Measurements from ENCODE around the gene NOLC1. TPM values are rescaled to one million over a fixed set of nuclear protein-coding genes. Genes with fewer than 3 reads are reported as not detected.

The NOLC1 gene
- total RNA-seq, result 100 to 1,000 TPM in 3 of 8 experiments, 10 to 100 TPM in 5; 63.5 to 149 (median 98.3) TPM

DNA sequence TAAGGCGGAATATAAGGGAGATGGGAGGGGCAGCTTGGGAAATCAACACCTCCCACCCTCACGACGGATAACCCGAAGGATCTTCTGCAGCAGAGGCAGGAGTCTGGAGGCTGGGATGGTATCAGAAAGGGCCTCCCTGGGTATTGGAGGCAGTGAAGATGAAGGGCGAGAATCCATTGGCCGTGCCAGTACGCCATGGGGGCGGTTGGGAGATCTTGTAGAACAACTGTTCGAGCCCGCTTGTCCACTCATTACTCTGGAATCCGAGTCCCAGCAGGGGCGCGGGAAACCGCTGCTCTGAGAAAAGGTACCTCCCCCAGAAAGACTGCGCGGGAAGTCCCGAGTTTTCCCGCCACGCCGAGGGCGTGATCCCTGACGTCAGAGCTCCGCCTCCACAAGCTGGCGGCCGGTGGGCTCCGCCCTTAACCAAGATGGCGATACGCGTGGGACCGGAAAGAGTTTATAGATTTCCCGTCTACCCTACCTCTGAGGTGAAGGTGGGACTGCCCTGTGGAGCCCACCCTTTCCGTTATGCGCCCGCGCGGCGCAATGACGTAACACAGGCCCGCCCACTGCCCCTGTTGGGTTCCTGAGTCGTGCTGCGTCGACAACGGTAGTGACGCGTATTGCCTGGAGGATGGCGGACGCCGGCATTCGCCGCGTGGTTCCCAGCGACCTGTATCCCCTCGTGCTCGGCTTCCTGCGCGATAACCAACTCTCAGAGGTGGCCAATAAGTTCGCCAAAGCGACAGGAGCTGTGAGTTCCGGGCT, at the start of gene NOLC1:
NOLC1 (plus strand) TSS at position 616 of the 771 bp plus-strand sequence; CDS start at position 638, 22 bp downstream.
- in situ Hi-C loops (cut with MboI; ENCODE audit: low pct_unique_long_range_greater_than_20kb in 2 of 9, low sequenced_read_pairs in 9 of 9, unreplicated experiment in 9 of 9), result no loop called here
- 0 to 100% (median 6%) methylated on average over 1 to 25 of the region's 59 CpGs; no CpG with 5 or more reads in 2 of the 10 experiments for WGBS, 10 experiments
- peak within 1 kb of the TSS; percentile 63 to 85 (median 72) for H3K4me3 ChIP-seq
- peak; percentile 88 to 97 (median 96) for ATAC-seq (replicated peaks in 6 of 8)
- H3K27ac ChIP-seq, result peak within 1 kb of the TSS; percentile 85 to 94
- H3K4me1 ChIP-seq (replicated peaks in 1 of 2), result peaks cover 7 to 9% of the 10 kb centered on the region in 2 donors

DNA sequence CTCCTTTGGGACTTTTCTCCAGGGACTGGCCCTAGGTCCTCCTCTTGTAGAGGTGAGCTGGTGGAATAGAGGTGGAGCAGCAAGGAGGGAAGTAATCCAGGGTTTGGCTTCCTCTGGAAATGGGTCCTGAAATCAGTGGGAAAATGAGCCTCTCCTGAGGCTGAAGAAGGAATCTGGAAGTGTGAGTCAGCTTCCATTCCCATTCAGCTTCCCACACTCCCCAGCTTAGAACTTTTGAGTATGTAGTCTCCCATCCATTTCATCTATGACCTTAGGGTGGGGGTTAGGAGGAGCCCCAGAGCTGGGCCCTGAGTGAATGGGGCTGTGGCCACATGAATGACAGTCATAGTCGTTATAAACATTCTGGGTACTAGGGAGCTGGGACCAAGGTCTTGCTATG, 49.8 kb upstream of the NOLC1 start:
- in situ Hi-C loops (cut with MboI; ENCODE audit: low pct_unique_long_range_greater_than_20kb in 2 of 9, low sequenced_read_pairs in 9 of 9, unreplicated experiment in 9 of 9), result no loop called here
- WGBS, 10 experiments, result 60 to 80% methylated on average over 1 of the region's 1 CpG; no CpG with 5 or more reads in 8 of the 10 experiments
- H3K4me3 ChIP-seq, result no peak overlapping the region
- no peak overlapping the region for H3K27ac ChIP-seq
- no peaks in the 10 kb centered on the region for H3K4me1 ChIP-seq (replicated peaks in 1 of 2)
- no peak for ATAC-seq (replicated peaks in 6 of 8)

DNA sequence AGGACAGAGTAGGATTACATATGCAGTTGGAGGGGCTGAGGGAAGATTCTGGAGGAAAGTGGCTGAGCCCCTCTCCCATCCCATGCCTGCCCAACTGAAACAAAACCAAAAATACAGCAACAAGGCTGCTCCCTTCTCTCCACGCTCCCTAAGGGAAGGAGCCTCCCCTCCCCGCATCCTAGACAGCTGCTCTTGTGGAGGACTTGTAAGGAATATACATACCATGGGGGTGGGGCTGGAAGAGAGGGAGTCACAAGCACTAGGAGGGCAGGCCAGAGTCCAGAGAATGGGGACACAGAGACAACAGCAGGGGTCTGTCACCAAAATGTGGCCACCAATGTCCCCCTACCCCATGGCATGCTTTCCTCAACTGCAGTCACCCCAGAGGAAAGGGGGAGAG, 45.2 kb upstream of the NOLC1 start:
- Histone ChIP-seq H3K4me3 (no peak overlapping the region), H3K27ac (no peak overlapping the region), H3K4me1 (replicated peaks in 1 of 2) (no peaks in the 10 kb centered on the region)
- in situ Hi-C loops (cut with MboI; ENCODE audit: low pct_unique_long_range_greater_than_20kb in 2 of 9, low sequenced_read_pairs in 9 of 9, unreplicated experiment in 9 of 9), result no loop called here
- ATAC-seq (replicated peaks in 6 of 8), result peak in 4 of 8 experiments; percentile 17 to 81 (median 50)
- WGBS, 10 experiments, result 100% methylated on average over 2 of the region's 2 CpGs; no CpG with 5 or more reads in 9 of the 10 experiments

DNA sequence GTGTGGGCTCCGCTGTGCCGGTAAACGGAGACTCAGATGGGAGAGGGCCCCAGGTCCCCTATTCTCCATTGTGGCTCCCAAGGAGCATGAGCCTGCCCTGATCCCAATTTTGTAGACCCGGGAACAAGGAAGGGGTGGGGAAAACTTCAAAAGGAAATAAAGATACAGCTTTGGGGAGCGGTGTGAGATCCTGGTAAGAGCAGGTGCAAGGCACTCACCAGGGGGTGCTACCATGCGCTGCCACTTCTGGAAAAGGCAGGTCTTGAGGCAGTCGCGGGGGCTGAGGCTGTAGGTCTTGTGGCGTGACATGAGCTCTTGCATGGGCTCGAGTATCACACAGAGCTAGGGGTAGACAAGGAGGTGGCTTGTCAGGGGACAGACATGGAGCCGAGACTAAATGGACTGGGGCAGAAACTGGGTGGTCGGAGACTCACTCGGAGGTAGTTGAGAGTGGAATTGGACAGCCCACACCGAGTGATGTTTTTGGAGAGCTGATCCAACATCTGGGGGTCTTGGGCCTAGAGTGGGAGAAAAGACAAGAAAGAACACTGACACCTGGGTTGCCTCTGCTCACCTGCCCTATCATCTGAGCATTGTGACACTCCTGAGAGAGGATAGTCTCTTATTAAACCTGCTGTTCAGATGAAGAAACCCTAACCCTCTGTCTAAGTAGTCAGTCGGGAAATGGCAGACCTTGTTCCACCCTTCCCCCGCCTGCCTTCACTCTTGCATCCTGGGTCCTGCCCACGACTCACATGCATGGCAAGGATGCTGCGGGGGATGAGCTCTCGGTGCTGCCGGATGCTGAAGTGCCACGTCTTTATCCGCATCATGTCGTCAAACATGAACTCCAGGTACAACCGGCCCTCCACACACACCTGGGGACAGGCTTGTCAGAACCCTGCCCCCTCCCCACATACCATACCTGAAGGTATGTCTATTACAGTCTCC, 42.7 kb upstream of the NOLC1 start:
- H3K27ac ChIP-seq, result no peak overlapping the region
- H3K4me3 ChIP-seq, result no peak overlapping the region
- 73 to 100% (median 91%) methylated on average over 1 to 11 of the region's 24 CpGs; no CpG with 5 or more reads in 1 of the 10 experiments for WGBS, 10 experiments
- in situ Hi-C loops (cut with MboI; ENCODE audit: low pct_unique_long_range_greater_than_20kb in 2 of 9, low sequenced_read_pairs in 9 of 9, unreplicated experiment in 9 of 9), result no loop called here
- no peak for ATAC-seq (replicated peaks in 6 of 8)
- H3K4me1 ChIP-seq (replicated peaks in 1 of 2), result peaks cover 13 to 14% of the 10 kb centered on the region in 2 donors

DNA sequence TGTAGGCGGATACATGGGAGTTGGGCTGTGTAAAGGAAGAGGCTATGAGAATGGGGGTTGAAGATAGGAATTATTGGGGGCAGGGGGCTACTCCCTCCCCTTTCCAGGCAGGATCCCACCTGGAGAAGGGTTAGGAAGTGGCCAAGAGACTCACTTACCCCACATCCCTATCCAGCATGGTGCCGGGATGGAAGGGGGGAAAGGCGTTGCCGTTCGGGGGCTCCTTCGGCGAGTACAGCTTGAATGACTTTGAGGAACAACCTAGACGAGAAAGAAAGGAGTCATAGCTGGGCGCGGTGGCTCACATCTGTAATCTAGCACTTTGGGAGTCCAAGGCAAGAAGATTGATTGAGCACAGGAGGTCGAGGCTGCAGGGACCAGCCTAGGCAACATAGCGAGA, 40.9 kb upstream of the NOLC1 start:
- Histone ChIP-seq H3K27ac (no peak overlapping the region), H3K4me1 (replicated peaks in 1 of 2) (peaks cover 25 to 26% of the 10 kb centered on the region in 2 donors), H3K4me3 (no peak overlapping the region)
- in situ Hi-C loops (cut with MboI; ENCODE audit: low pct_unique_long_range_greater_than_20kb in 2 of 9, low sequenced_read_pairs in 9 of 9, unreplicated experiment in 9 of 9), result no loop called here
- 60 to 100% (median 95%) methylated on average over 1 to 9 of the region's 12 CpGs; no CpG with 5 or more reads in 1 of the 10 experiments for WGBS, 10 experiments
- no peak for ATAC-seq (replicated peaks in 6 of 8)

DNA sequence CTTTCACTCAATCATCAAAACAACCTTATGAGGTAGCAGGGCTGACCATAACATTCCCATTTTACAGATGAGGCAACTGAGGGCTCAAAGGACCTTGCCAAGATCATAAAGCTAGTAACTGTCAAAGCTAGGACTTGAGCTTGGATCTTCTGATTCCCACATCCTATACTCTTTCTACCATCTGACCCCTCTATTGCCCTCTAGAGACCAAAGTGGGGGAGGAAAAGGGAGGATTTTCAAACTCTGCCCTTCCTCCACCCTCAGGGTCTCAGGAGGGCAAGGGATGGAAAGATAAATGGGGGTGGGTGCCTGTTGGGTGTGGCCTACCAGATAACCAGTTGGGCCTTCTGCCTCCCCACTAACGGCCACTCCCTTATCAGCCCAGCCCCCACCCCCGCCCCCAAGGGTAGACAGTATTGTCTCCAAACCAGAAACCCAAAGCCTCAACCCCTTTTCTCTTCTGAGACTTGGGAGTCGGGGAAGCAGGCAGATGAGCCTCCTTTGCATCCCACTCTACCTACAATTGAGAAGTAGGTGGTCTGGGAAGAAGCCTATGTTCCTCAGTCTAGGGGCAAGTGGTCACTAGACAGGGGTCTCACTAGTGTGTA, 39.9 kb upstream of the NOLC1 start:
- ATAC-seq (replicated peaks in 6 of 8), result no peak
- Histone ChIP-seq H3K27ac (no peak overlapping the region), H3K4me3 (peak overlapping the region in 1 of 5 donors; percentile 75), H3K4me1 (replicated peaks in 1 of 2) (peaks cover 34 to 35% of the 10 kb centered on the region in 2 donors)
- in situ Hi-C loops (cut with MboI; ENCODE audit: low pct_unique_long_range_greater_than_20kb in 2 of 9, low sequenced_read_pairs in 9 of 9, unreplicated experiment in 9 of 9), result no loop called here
- no CpG with 5 or more reads among the region's 3 CpGs for WGBS, 10 experiments

DNA sequence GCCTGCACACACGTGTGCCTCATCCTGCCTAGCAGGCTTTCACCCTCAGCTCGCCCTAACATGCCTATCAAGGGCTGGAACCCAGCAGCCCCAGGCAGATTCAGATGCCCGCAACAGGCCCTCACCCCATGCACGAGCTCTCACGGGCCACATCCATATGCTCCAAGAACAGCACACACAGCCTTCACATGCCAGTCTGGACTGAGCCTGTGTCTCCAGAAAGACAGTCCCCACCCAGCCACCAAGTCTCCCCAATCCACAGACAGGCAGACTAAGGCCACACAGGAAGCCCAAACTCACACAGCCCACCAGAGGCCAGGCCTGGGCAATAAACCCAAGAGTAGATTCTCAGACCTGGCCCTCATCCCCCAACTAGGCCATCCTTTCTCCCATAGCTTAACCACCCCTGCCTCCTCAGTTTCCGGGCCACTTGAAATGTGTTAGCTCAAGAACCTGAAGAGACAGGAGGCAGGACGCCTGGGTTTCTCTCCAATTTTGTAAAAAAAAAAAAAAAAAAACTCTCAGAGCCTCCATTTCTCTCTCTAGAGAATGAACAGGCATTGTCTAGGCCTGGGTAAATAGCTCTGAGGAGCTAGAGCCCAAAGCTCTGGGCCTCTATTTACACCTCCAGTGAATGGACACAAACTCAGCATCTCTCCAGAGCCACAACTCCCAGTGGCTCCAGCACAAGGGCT, 38.8 kb upstream of the NOLC1 start:
- WGBS, 10 experiments, result 38 to 79% (median 47%) methylated on average over 2 to 5 of the region's 7 CpGs; no CpG with 5 or more reads in 6 of the 10 experiments
- peaks cover 39 to 40% of the 10 kb centered on the region in 2 donors for H3K4me1 ChIP-seq (replicated peaks in 1 of 2)
- peak overlapping the region; percentile 53 to 79 (median 75) for H3K4me3 ChIP-seq
- in situ Hi-C loops (cut with MboI; ENCODE audit: low pct_unique_long_range_greater_than_20kb in 2 of 9, low sequenced_read_pairs in 9 of 9, unreplicated experiment in 9 of 9), result no loop called here
- ATAC-seq (replicated peaks in 6 of 8), result no peak
- H3K27ac ChIP-seq, result peak overlapping the region; percentile 95

DNA sequence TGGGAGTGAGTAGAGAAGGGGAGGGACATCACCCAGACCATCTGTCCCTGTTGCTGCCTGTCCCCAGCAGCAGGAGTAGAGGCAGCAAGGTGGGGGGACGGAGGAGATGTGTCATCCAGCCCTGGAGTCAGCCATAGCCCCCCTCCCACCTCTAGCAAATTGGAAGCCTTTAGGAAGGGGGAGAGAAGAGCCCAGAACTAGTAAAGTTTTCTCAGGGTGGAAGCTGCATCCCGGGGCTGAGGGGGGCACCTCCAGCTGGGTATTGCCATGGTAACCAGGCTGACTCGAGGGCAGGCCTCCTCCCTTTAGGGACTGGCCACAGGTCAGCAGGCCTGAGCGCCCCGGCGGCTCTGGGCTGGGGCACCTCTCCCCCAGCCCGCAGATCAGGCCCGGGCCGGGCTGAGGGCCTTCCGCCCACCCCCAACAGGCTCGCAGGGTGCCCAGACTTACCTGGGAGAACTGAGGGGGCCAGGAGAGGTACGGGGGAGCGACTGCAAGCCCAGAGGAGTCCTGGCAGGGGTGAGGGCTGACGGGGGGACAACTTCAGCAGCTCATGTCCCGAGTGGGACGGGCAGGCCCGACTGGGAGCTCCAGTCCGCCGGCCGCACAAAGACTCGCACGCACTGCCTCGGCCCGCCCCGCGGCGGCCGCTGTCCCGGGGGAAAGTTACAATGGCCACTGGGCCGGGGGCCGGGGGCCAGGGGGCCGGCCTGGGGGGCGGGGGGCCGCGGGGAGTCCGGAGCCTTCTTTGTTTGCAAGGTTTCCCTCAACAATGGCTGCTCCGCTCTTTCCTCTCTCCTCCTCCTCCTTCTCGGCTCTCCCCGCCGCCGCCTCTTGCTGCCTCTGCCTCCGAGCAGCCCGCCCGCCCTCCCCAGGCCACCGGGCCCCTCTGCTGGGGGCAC, 38.0 kb upstream of the NOLC1 start:
- Histone ChIP-seq H3K27ac (peak overlapping the region; percentile 95), H3K4me1 (replicated peaks in 1 of 2) (peaks cover 40 to 42% of the 10 kb centered on the region in 2 donors), H3K4me3 (peak overlapping the region; percentile 53 to 79 (median 75))
- WGBS, 10 experiments, result 0 to 80% methylated on average over 1 of the region's 45 CpGs; no CpG with 5 or more reads in 8 of the 10 experiments
- ATAC-seq (replicated peaks in 6 of 8), result peak; percentile 2 to 20 (median 10)
- in situ Hi-C loops (cut with MboI; ENCODE audit: low pct_unique_long_range_greater_than_20kb in 2 of 9, low sequenced_read_pairs in 9 of 9, unreplicated experiment in 9 of 9), result no loop called here

DNA sequence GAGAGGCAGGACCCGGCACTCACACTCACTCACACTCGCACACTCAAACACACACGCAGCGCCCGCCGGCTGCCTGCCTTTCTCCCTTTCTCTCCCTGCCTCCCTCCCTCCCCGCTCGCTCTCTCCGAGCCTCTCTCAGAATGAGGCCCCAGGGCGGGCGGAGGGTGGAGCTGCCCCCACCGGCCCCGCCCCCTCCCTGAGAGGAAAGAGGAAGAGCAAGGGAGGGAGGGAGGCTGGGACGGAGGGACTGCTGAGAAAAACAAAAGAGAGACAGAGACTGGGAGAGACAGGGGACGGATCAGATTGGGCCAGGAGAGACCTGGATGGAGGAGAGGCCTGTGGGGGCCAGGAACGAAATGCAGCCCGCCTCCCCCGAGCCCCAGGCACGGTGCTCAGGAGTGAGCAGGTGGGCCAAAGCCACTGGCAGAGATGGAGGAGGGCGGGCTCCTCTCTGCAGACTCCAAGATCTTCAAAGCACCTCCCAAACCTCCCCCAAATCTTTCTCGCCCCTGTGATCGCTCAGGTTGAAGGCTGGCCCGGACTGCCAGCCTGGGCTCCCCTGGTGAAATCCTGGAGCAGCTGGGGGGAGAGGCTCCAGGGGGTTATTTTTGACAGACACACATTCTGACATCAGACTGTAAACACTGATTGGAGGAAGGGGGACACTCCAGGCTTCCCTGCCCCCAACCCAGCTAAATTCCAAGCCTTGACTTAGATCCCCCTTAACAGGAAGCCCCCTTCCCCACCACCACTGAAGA, 37.1 kb upstream of the NOLC1 start:
- H3K4me3 ChIP-seq, result peak overlapping the region; percentile 53 to 79 (median 75)
- in situ Hi-C loops (cut with MboI; ENCODE audit: low pct_unique_long_range_greater_than_20kb in 2 of 9, low sequenced_read_pairs in 9 of 9, unreplicated experiment in 9 of 9), result no loop called here
- peaks cover 40 to 42% of the 10 kb centered on the region in 2 donors for H3K4me1 ChIP-seq (replicated peaks in 1 of 2)
- ATAC-seq (replicated peaks in 6 of 8), result peak; percentile 45 to 67 (median 58)
- H3K27ac ChIP-seq, result peak overlapping the region; percentile 95
- WGBS, 10 experiments, result 0 to 34% methylated on average over 1 to 2 of the region's 23 CpGs; no CpG with 5 or more reads in 8 of the 10 experiments

DNA sequence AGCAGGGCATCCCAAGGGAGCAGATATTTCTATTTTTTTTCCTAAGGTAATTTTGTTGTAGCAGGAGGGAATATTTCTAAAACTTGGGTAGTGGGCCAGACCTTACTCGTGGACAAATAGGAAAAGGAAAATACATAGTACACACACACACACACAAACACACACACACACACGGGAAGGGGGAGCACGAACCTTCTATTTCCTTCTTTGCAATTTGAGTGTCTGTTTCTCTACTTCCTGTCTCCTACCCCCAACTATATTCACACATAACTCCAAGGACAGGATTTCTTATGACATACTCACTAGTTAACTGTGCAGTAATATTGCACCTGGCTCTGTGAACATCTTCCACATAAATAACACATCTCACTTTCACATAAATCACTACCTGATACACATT, 36.4 kb upstream of the NOLC1 start:
- H3K4me3 ChIP-seq, result peak overlapping the region in 4 of 5 donors; percentile 53 to 79 (median 76)
- no peak for ATAC-seq (replicated peaks in 6 of 8)
- in situ Hi-C loops (cut with MboI; ENCODE audit: low pct_unique_long_range_greater_than_20kb in 2 of 9, low sequenced_read_pairs in 9 of 9, unreplicated experiment in 9 of 9), result no loop called here
- peak overlapping the region; percentile 95 for H3K27ac ChIP-seq
- peaks cover 40 to 42% of the 10 kb centered on the region in 2 donors for H3K4me1 ChIP-seq (replicated peaks in 1 of 2)
- WGBS, 10 experiments, result 20 to 83% (median 43%) methylated on average over 1 to 3 of the region's 3 CpGs; no CpG with 5 or more reads in 1 of the 10 experiments

DNA sequence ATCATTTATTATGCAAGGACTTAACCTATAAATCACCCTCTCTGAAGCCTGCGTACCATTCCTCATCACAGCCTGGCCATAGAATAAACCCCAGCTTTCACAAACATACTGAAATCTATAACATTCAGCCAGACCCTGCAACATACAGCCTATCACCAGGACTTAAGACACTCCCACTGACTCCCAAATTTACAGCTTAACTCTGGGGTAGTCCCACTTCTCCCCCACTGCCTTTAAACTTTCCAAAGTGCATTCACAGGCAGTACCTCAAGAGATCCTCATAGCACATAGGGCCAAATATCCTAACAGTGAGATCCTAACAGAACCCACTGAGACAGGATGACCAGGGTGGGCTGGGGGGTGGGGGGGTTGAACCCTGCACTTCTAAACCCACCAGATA, 35.5 kb upstream of the NOLC1 start:
- Histone ChIP-seq H3K27ac (peak overlapping the region; percentile 91 to 93), H3K4me1 (replicated peaks in 1 of 2) (peaks cover 45 to 48% of the 10 kb centered on the region in 2 donors), H3K4me3 (peak overlapping the region; percentile 47 to 73 (median 53))
- WGBS, 10 experiments, result 80 to 100% (median 86%) methylated on average over 1 of the region's 1 CpG; no CpG with 5 or more reads in 4 of the 10 experiments
- no peak for ATAC-seq (replicated peaks in 6 of 8)
- in situ Hi-C loops (cut with MboI; ENCODE audit: low pct_unique_long_range_greater_than_20kb in 2 of 9, low sequenced_read_pairs in 9 of 9, unreplicated experiment in 9 of 9), result no loop called here
